Upper lobe of left lung (tissue), 4 donors: Measurements from ENCODE around the gene LYPD6B.

Experiments
- CTCF ChIP-seq, 6 experiments: fragments of 450-650 bp in 4 of 6; fragments of 200-600 bp in 2 of 6; sonication (generic) in 2 of 6; IDR thresholded peaks; one replicate each; pipeline ENCODE4 v1.5.1; 2016 to 2019; ENCODE audit warnings: antibody characterized with exemption in 6 of 6
- POLR2AphosphoS5 ChIP-seq, 2 donors: sonication (generic); formaldehyde crosslinking; IDR thresholded peaks; one replicate each; pipeline ENCODE4 v1.5.1; 2017; ENCODE audit warnings: antibody characterized with exemption in 2 of 2

GRCh38 chr2:148999451-148999921 lies 39.0 kb upstream of the LYPD6B start:
- no peak for TF ChIP-seq CTCF (IDR thresholded peaks at IDR 0.05)
- no peak for TF ChIP-seq POLR2AphosphoS5 (IDR thresholded peaks at IDR 0.05)
